Neural cell (in vitro differentiated cells): ENCODE data around the gene CAMKMT.

Experiments
- CTCF ChIP-seq: fragments of 450-650 bp; IDR thresholded peaks from 2 replicates; pipeline ENCODE4 v1.5.1; 2014; ENCODE audit warnings: antibody characterized with exemption, mild to moderate bottlenecking, moderate library complexity; ENCODE audit not compliant: poor library complexity, severe bottlenecking
- EP300 ChIP-seq: fragments of 450-650 bp; conservative IDR thresholded peaks from 2 replicates; pipeline ENCODE4 v1.6.1; 2014; ENCODE audit warnings: antibody characterized with exemption, mild to moderate bottlenecking, moderate library complexity; ENCODE audit not compliant: poor library complexity, severe bottlenecking
- EZH2 ChIP-seq: fragments of 200-600, 300-800 bp; shearing (Covaris generic), sonication (generic); IDR thresholded peaks from 2 replicates; pipeline ENCODE4 v1.6.1; 2014; ENCODE audit warnings: antibody characterized with exemption, low read length, borderline replicate concordance, mild to moderate bottlenecking; ENCODE audit not compliant: insufficient read depth, poor library complexity, severe bottlenecking
- POLR2AphosphoS5 ChIP-seq: IDR thresholded peaks from 2 replicates; pipeline ENCODE4 v1.6.1; 2012
- RAD21 ChIP-seq: fragments of 450-650 bp; conservative IDR thresholded peaks from 2 replicates; pipeline ENCODE4 v1.6.1; 2014; ENCODE audit warnings: antibody characterized with exemption, mild to moderate bottlenecking, moderate library complexity
- TAF1 ChIP-seq: IDR thresholded peaks from 2 replicates; pipeline ENCODE4 v1.6.1; 2012; ENCODE audit warnings: low read depth

GRCh38 chr2:44547718-44548117 is 186.0 kb downstream of the CAMKMT start:
- no peak for TF ChIP-seq CTCF
- TF ChIP-seq TAF1 = no peak
- TF ChIP-seq EZH2 = no peak
- no peak for TF ChIP-seq POLR2AphosphoS5
- TF ChIP-seq EP300 = no peak
- no peak for TF ChIP-seq RAD21
